Measurements from ENCODE around the gene APBB1.

DNA sequence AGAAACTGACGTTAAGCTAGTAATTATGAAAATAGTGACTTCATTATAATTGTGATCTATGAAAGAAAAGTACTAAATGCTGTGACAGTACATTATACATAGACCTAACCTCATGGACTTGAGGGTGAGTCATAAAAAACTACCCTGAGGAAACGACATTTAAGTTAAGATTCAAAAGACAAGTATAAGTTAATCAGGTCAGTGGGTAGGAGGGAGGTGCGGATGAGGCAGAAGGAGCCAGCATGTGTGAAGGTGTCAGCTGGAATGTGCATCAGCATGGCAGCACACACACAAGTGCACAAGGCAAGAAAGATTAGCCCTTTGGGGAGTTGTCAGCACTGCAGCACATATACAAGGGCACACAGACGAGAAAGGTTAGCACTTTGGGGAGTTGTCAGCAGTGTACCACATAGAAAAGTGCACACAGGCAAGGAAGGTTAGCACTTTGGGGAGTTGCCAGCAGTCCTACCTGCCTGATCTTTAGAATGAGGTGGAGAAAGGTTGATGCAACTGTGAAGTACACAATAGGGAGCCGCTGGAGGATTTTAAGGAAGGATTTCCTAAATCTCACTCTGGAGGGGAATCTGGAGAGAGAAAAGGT lies 67.0 kb downstream of the APBB1 start:
- TF ChIP-seq, protein P1, sequence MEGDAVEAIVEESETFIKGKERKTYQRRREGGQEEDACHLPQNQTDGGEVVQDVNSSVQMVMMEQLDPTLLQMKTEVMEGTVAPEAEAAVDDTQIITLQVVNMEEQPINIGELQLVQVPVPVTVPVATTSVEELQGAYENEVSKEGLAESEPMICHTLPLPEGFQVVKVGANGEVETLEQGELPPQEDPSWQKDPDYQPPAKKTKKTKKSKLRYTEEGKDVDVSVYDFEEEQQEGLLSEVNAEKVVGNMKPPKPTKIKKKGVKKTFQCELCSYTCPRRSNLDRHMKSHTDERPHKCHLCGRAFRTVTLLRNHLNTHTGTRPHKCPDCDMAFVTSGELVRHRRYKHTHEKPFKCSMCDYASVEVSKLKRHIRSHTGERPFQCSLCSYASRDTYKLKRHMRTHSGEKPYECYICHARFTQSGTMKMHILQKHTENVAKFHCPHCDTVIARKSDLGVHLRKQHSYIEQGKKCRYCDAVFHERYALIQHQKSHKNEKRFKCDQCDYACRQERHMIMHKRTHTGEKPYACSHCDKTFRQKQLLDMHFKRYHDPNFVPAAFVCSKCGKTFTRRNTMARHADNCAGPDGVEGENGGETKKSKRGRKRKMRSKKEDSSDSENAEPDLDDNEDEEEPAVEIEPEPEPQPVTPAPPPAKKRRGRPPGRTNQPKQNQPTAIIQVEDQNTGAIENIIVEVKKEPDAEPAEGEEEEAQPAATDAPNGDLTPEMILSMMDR (conservative IDR thresholded peaks at IDR 0.05; ENCODE audit: low read depth, low read length): no peak
- TF ChIP-seq EZH2 (IDR thresholded peaks at IDR 0.05; ENCODE audit: borderline replicate concordance, low read depth, low read length, poor library complexity, severe bottlenecking): no peak

Measured in A673 (cell line).